Kidney (tissue), 14 donors: Measurements from ENCODE around the gene CKAP2L. TPM values are rescaled to one million over a fixed set of nuclear protein-coding genes. Genes with fewer than 3 reads are reported as not detected.
A peak's percentile ranks its signal among the peaks of the same experiment; 100 is the strongest.

ENCODE experiments used
- DNase-seq, 5 donors: peaks; one replicate each; pipeline ENCODE4 v3.0.0-alpha.2; 2013 to 2020
- FAIRE-seq: peaks from 2 replicates; lab custom pipeline; 2012; peaks lifted over from hg19 to GRCh38; lab: Jason Lieb, UNC
- H3K27ac ChIP-seq, 2 donors: one replicate each; pipeline ENCODE4 v1.7.0; 2013; ENCODE audit warnings: low read depth in 2 of 2, low read length in 2 of 2, inconsistent platforms in 1 of 2
- H3K27me3 ChIP-seq: one replicate; pipeline ENCODE4 v1.7.1; 2013; ENCODE audit warnings: low read length, inconsistent platforms; ENCODE audit not compliant: control insufficient read depth, insufficient read depth
- H3K36me3 ChIP-seq, 3 donors: one replicate each; pipeline versions ENCODE4 v1.7.0 to v1.7.1; 2013; ENCODE audit warnings: low read length in 3 of 3, control low read depth in 1 of 3, inconsistent platforms in 1 of 3; ENCODE audit not compliant: insufficient read depth in 3 of 3, control insufficient read depth in 2 of 3
- H3K4me1 ChIP-seq, 3 donors: one replicate each; pipeline versions ENCODE4 v1.7.0 to v1.7.1; 2013; ENCODE audit warnings: low read length in 3 of 3, inconsistent platforms in 1 of 3, low read depth in 1 of 3; ENCODE audit not compliant: control insufficient read depth in 2 of 3, insufficient read depth in 2 of 3
- H3K4me3 ChIP-seq, 3 donors: one replicate each; pipeline versions ENCODE4 v1.7.0 to v1.8.1; 2013; ENCODE audit warnings: low read length in 3 of 3, control low read depth in 1 of 3, inconsistent platforms in 1 of 3
- H3K9ac ChIP-seq, 3 donors: one replicate each; pipeline versions ENCODE4 v1.7.0 to v1.7.1; 2013; ENCODE audit warnings: low read length in 3 of 3, control low read depth in 1 of 3, inconsistent platforms in 1 of 3
- H3K9me3 ChIP-seq, 3 donors: one replicate each; pipeline versions ENCODE4 v1.7.0 to v1.7.1; 2013; ENCODE audit warnings: low read length in 3 of 3, control low read depth in 1 of 3, inconsistent platforms in 1 of 3; ENCODE audit not compliant: control insufficient read depth in 2 of 3, insufficient read depth in 1 of 3
- CTCF ChIP-seq: IDR thresholded peaks from 3 replicates; pipeline ENCODE4 v1.5.1; 2012; ENCODE audit warnings: mild to moderate bottlenecking, moderate library complexity, borderline replicate concordance; ENCODE audit not compliant: insufficient read depth; ENCODE audit errors: extremely low read depth
- intact Hi-C: fragments of 100-400 bp; cut with DNase I; formaldehyde crosslinking; loops from one replicate; pipeline ENCODE4 v1.11.1; 2022
- polyA plus RNA-seq: library from polyadenylated mRNA; stranded (reverse); fragments of 350-450 nt; fragmentation: Illumina TruSeq; extraction: RNeasy Lipid Tissue Mini Kit (QIAGEN cat#74804); gene quantifications from one replicate; pipeline ENCODE4 v1.2.3, GENCODE V29; 2014; ENCODE audit warnings: low read depth, low replicate concordance; ENCODE audit not compliant: insufficient read depth
- total RNA-seq: library from RNA; stranded (reverse); fragmentation: NEBNext Ultra II Directional; extraction: Animal tissue kit (Norgen Biotek cat#: 25700); gene quantifications from one replicate; pipeline ENCODE4 v1.2.1, GENCODE V29; 2021
- donor health status: control.
- donor health status: control.
- donor health status: control.
- donor health status: control.
- donor health status: control.
- donor health status: DM: yes; HTN: yes; CAD: no.
- donor health status: Normal renal cell carcinoma (clear cell type).

The CKAP2L gene
- total and polyA plus RNA-seq, 2 donors from 2014 or later = 0.88 TPM; not detected in 1

GRCh38 chr2:112765251-112765650, 842 bp upstream of the CKAP2L start:
- Histone ChIP-seq H3K9me3 (no peaks in the 10 kb centered on the region), H3K4me3 (peak overlapping the region; percentile 54 to 79 (median 66)), H3K4me1 (peaks cover 0 to 2% (median 0%) of the 10 kb centered on the region in 3 donors), H3K27ac (no peak overlapping the region), H3K27me3 (no peaks in the 10 kb centered on the region), H3K9ac (peak overlapping the region in 2 of 3 donors; percentile 3 to 38), H3K36me3 (no peaks in the 10 kb centered on the region)
- intact Hi-C loops = no loop called here
- FAIRE-seq = no peak
- peak in 2 of 5 donors; percentile 5 to 21 for DNase-seq
- no peak for TF ChIP-seq CTCF

GRCh38 chr2:112762276-112762675, 2.1 kb downstream of the CKAP2L start:
- FAIRE-seq (no peak), DNase-seq (no peak)
- TF ChIP-seq CTCF = no peak
- Histone ChIP-seq H3K36me3 (no peaks in the 10 kb centered on the region), H3K27ac (no peak overlapping the region), H3K27me3 (no peaks in the 10 kb centered on the region), H3K9ac (no peak overlapping the region), H3K4me1 (peaks cover 0 to 2% (median 0%) of the 10 kb centered on the region in 3 donors), H3K9me3 (no peaks in the 10 kb centered on the region), H3K4me3 (no peak overlapping the region)
- intact Hi-C loops = no loop called here

- DNase-seq (no peak), FAIRE-seq (no peak)
- Histone ChIP-seq H3K27me3 (no peaks in the 10 kb centered on the region), H3K27ac (no peak overlapping the region), H3K4me3 (no peak overlapping the region), H3K4me1 (peaks cover 0 to 4% (median 2%) of the 10 kb centered on the region in 3 donors), H3K36me3 (no peaks in the 10 kb centered on the region), H3K9me3 (no peaks in the 10 kb centered on the region), H3K9ac (no peak overlapping the region)
- intact Hi-C loops = no loop called here
- no peak for TF ChIP-seq CTCF
Measured at GRCh38 chr2:112760149-112760548, 4.3 kb downstream of the CKAP2L start.

GRCh38 chr2:112758711-112759110, 5.7 kb downstream of the CKAP2L start:
- DNase-seq (no peak), FAIRE-seq (no peak)
- Histone ChIP-seq H3K4me3 (no peak overlapping the region), H3K27ac (no peak overlapping the region), H3K4me1 (peaks cover 0 to 4% (median 0%) of the 10 kb centered on the region in 3 donors), H3K27me3 (no peaks in the 10 kb centered on the region), H3K36me3 (no peaks in the 10 kb centered on the region), H3K9ac (no peak overlapping the region), H3K9me3 (no peaks in the 10 kb centered on the region)
- no peak for TF ChIP-seq CTCF
- intact Hi-C loops = no loop called here
